HepG2 (cell line): Measurements from ENCODE around the gene ACTR3. TPM values are rescaled to one million over a fixed set of nuclear protein-coding genes. Genes with fewer than 3 reads are reported as not detected.

ENCODE experiments used
- CBFB ChIP-seq: sonication (generic); formaldehyde crosslinking; IDR thresholded peaks from 2 replicates; pipeline ENCODE4 v1.4.0; 2020; ENCODE audit warnings: missing genetic modification reagents
- EP300 ChIP-seq, 3 experiments: sonication (generic) in 1 of 3; formaldehyde crosslinking in 1 of 3; IDR thresholded peaks; 2 replicates each; pipeline versions ENCODE4 v1.5.1 to v1.6.1; 2011 to 2020; ENCODE audit warnings: low read depth in 2 of 3, low read length in 2 of 3, borderline replicate concordance in 1 of 3, improper control_type of control experiment in 1 of 3, mild to moderate bottlenecking in 1 of 3, missing genetic modification reagents in 1 of 3, moderate library complexity in 1 of 3
- GTF3A ChIP-seq: sonication (generic); formaldehyde crosslinking; conservative IDR thresholded peaks from 2 replicates; pipeline ENCODE4 v1.4.0; 2020; ENCODE audit warnings: mild to moderate bottlenecking, missing genetic modification reagents
- MXD4 ChIP-seq: IDR thresholded peaks from 2 replicates; pipeline ENCODE4 v1.6.1; 2016; ENCODE audit warnings: mild to moderate bottlenecking, missing biosample characterization, missing genetic modification reagents
- NFYB ChIP-seq: sonication (generic); formaldehyde crosslinking; IDR thresholded peaks from 2 replicates; pipeline ENCODE4 v1.4.0; 2020; ENCODE audit warnings: missing genetic modification reagents
- PHF20 ChIP-seq: sonication (generic); formaldehyde crosslinking; IDR thresholded peaks from 2 replicates; pipeline ENCODE4 v1.5.0; 2020; ENCODE audit warnings: mild to moderate bottlenecking, missing genetic modification reagents
- TOE1 ChIP-seq: sonication (generic); formaldehyde crosslinking; IDR thresholded peaks from 2 replicates; pipeline ENCODE4 v1.4.0; 2020; ENCODE audit warnings: mild to moderate bottlenecking, missing genetic modification reagents
- ZC3H4 ChIP-seq: sonication (generic); formaldehyde crosslinking; IDR thresholded peaks from 2 replicates; pipeline ENCODE4 v1.4.0; 2020; ENCODE audit warnings: missing genetic modification reagents, borderline replicate concordance
- ZFP36 ChIP-seq: fragments of 150-350 bp; IDR thresholded peaks from 2 replicates; pipeline ENCODE4 v1.6.1; 2018; ENCODE audit warnings: borderline replicate concordance, low read length, low read depth; ENCODE audit not compliant: partially characterized antibody
- ZFP90 ChIP-seq: sonication (generic); formaldehyde crosslinking; IDR thresholded peaks from 2 replicates; pipeline ENCODE4 v1.8.0; 2022; ENCODE audit warnings: missing genetic modification reagents, mild to moderate bottlenecking, inconsistent platforms, borderline replicate concordance
- ZNF230 ChIP-seq: sonication (generic); formaldehyde crosslinking; IDR thresholded peaks from 2 replicates; pipeline ENCODE4 v1.4.0; 2020; ENCODE audit warnings: mild to moderate bottlenecking, missing genetic modification reagents
- ZNF567 ChIP-seq: sonication (generic); formaldehyde crosslinking; IDR thresholded peaks from 2 replicates; pipeline ENCODE4 v1.8.1; 2023; ENCODE audit warnings: mild to moderate bottlenecking, missing genetic modification reagents, borderline replicate concordance
- ZNF768 ChIP-seq: sonication (generic); formaldehyde crosslinking; IDR thresholded peaks from 2 replicates; pipeline ENCODE4 v1.4.0; 2020; ENCODE audit warnings: missing genetic modification reagents
- ZNF879 ChIP-seq: sonication (generic); formaldehyde crosslinking; IDR thresholded peaks from 2 replicates; pipeline ENCODE4 v1.8.1; 2023; ENCODE audit warnings: missing genetic modification reagents
- ZSCAN22 ChIP-seq: sonication (generic); formaldehyde crosslinking; IDR thresholded peaks from 2 replicates; pipeline ENCODE4 v1.4.0; 2020; ENCODE audit warnings: mild to moderate bottlenecking, missing genetic modification reagents
- polyA plus RNA-seq, 8 experiments: library from polyadenylated mRNA; depleted of rRNA in 3 of 8; stranded (reverse) in 7 of 8; unstranded in 1 of 8; fragments of >200 nt; fragmentation: Illumina TruSeq in 4 of 8; extraction: Trizol in 4 of 8; gene quantifications; 2 replicates each; pipeline versions ENCODE4 v1.2.1 to v1.2.3, GENCODE V29; 2011 to 2016; ENCODE audit warnings: low read depth in 4 of 8, missing spikeins in 1 of 8, mixed read lengths in 1 of 8; ENCODE audit not compliant: insufficient read depth in 1 of 8
- total RNA-seq, 5 experiments: library from RNA; depleted of rRNA; stranded (reverse); fragments of >200 nt; fragmentation: Illumina TruSeq; extraction: Trizol; gene quantifications; 2 replicates each; pipeline ENCODE4 v1.2.3, GENCODE V29; 2016; ENCODE audit warnings: low read depth in 1 of 5
- TF ChIP-seq, protein P1 (sequence below): sonication (generic); formaldehyde crosslinking; IDR thresholded peaks from 2 replicates; pipeline ENCODE4 v1.8.0; 2022; ENCODE audit warnings: missing genetic modification reagents, mild to moderate bottlenecking, moderate library complexity, borderline replicate concordance
- TF ChIP-seq, protein P2 (sequence below): sonication (generic); formaldehyde crosslinking; IDR thresholded peaks from 2 replicates; pipeline ENCODE4 v1.5.0; 2020; ENCODE audit warnings: mild to moderate bottlenecking, missing genetic modification reagents, borderline replicate concordance
- TF ChIP-seq, protein P3 (sequence below): IDR thresholded peaks from 2 replicates; pipeline ENCODE4 v1.6.1; 2016; ENCODE audit warnings: missing compliant biosample characterization, missing genetic modification reagents, borderline replicate concordance
- TF ChIP-seq, protein P4 (sequence below): sonication (generic); formaldehyde crosslinking; IDR thresholded peaks from 2 replicates; pipeline ENCODE4 v1.9.0; 2021; ENCODE audit warnings: missing genetic modification reagents, mild to moderate bottlenecking, borderline replicate concordance

Gene ACTR3
- total and polyA plus RNA-seq, 2 of the 13 experiments (the other 11 are each of a cell fraction or from before 2014, with no cell fraction given), result 123 to 225 TPM

DNA sequence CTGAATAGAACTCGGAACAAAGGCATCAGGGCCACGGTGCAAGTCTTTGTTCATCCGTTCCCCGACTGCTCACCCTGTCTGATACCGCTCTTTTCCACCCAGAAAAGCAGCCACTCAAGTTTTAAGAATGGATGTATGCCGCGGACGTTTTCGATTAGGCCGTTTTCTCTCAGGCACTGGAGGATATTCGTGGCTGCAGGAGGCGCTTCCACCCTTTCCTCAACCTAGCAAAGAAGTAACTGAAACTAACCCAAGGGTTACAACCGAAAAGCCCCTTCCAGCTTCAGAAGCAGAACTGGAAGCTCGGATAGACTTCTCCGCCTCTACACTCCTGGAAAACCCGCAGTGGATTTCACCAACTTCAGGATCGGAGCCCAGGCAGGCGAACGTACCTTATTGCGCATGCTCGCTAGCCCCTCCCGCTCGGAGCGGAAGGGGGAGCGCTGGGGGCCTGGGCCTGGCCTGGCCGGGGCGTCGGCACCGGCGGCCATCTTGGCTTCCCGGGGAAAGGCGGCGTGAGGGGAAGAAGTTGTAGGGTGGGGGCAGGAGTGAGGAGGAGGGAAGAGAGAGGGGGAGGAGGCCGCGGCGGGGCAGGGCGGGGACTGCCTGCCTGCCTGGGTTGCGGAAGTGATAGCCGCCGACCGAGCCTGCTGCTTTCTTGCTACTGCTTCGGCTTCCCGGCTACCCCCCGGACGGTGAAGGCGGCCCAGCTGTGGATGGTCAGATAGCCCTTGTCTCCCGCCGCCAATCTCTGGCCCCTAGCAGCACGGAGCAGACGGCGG is at the start of gene ACTR3 (continued):
- TF ChIP-seq, protein P1, sequence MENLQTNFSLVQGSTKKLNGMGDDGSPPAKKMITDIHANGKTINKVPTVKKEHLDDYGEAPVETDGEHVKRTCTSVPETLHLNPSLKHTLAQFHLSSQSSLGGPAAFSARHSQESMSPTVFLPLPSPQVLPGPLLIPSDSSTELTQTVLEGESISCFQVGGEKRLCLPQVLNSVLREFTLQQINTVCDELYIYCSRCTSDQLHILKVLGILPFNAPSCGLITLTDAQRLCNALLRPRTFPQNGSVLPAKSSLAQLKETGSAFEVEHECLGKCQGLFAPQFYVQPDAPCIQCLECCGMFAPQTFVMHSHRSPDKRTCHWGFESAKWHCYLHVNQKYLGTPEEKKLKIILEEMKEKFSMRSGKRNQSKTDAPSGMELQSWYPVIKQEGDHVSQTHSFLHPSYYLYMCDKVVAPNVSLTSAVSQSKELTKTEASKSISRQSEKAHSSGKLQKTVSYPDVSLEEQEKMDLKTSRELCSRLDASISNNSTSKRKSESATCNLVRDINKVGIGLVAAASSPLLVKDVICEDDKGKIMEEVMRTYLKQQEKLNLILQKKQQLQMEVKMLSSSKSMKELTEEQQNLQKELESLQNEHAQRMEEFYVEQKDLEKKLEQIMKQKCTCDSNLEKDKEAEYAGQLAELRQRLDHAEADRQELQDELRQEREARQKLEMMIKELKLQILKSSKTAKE (CRISPR knock-in tag), result peak; percentile 83
- TF ChIP-seq ZFP36 (no peak), NFYB (CRISPR knock-in tag) (no peak), ZNF230 (CRISPR knock-in tag) (no peak), ZC3H4 (CRISPR knock-in tag) (no peak), ZSCAN22 (no peak), PHF20 (CRISPR knock-in tag) (peak; percentile 73), CBFB (CRISPR knock-in tag) (peak; percentile 86), MXD4 (CRISPR knock-in tag) (peak; percentile 80; the same call in 1 of the 2 replicates), ZNF768 (peak; percentile 76; the same call in 1 of the 2 replicates), ZNF567 (CRISPR knock-in tag) (peak; percentile 45; the same call in 1 of the 2 replicates), GTF3A (CRISPR knock-in tag) (no peak; the same call in 1 of the 2 replicates), EP300 (IDR thresholded peaks at IDR 0.05; ENCODE audit: low read depth in 2 of 2, low read length in 2 of 2) (0 out of 4 replicates have a peak, but pooled peaks of 1 of the 2 experiments have one; percentile 40), EP300 (CRISPR knock-in tag; IDR thresholded peaks at IDR 0.05; ENCODE audit: borderline replicate concordance) (peak; percentile 59), ZNF879 (CRISPR knock-in tag) (no peak), TOE1 (CRISPR knock-in tag) (peak; percentile 86), ZFP90 (CRISPR knock-in tag) (peak; percentile 82; the same call in 1 of the 2 replicates)
- TF ChIP-seq, protein P2, sequence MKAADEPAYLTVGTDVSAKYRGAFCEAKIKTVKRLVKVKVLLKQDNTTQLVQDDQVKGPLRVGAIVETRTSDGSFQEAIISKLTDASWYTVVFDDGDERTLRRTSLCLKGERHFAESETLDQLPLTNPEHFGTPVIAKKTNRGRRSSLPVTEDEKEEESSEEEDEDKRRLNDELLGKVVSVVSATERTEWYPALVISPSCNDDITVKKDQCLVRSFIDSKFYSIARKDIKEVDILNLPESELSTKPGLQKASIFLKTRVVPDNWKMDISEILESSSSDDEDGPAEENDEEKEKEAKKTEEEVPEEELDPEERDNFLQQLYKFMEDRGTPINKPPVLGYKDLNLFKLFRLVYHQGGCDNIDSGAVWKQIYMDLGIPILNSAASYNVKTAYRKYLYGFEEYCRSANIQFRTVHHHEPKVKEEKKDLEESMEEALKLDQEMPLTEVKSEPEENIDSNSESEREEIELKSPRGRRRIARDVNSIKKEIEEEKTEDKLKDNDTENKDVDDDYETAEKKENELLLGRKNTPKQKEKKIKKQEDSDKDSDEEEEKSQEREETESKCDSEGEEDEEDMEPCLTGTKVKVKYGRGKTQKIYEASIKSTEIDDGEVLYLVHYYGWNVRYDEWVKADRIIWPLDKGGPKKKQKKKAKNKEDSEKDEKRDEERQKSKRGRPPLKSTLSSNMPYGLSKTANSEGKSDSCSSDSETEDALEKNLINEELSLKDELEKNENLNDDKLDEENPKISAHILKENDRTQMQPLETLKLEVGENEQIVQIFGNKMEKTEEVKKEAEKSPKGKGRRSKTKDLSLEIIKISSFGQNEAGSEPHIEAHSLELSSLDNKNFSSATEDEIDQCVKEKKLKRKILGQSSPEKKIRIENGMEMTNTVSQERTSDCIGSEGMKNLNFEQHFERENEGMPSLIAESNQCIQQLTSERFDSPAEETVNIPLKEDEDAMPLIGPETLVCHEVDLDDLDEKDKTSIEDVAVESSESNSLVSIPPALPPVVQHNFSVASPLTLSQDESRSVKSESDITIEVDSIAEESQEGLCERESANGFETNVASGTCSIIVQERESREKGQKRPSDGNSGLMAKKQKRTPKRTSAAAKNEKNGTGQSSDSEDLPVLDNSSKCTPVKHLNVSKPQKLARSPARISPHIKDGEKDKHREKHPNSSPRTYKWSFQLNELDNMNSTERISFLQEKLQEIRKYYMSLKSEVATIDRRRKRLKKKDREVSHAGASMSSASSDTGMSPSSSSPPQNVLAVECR, result peak; percentile 86
- TF ChIP-seq, protein P3, sequence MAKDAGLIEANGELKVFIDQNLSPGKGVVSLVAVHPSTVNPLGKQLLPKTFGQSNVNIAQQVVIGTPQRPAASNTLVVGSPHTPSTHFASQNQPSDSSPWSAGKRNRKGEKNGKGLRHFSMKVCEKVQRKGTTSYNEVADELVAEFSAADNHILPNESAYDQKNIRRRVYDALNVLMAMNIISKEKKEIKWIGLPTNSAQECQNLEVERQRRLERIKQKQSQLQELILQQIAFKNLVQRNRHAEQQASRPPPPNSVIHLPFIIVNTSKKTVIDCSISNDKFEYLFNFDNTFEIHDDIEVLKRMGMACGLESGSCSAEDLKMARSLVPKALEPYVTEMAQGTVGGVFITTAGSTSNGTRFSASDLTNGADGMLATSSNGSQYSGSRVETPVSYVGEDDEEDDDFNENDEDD (CRISPR knock-in tag), result peak; percentile 85
- TF ChIP-seq, protein P4, sequence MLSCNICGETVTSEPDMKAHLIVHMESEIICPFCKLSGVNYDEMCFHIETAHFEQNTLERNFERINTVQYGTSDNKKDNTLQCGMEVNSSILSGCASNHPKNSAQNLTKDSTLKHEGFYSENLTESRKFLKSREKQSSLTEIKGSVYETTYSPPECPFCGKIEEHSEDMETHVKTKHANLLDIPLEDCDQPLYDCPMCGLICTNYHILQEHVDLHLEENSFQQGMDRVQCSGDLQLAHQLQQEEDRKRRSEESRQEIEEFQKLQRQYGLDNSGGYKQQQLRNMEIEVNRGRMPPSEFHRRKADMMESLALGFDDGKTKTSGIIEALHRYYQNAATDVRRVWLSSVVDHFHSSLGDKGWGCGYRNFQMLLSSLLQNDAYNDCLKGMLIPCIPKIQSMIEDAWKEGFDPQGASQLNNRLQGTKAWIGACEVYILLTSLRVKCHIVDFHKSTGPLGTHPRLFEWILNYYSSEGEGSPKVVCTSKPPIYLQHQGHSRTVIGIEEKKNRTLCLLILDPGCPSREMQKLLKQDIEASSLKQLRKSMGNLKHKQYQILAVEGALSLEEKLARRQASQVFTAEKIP (CRISPR knock-in tag), result no peak
